HEK293T (cell line): ENCODE measurements around the gene TLE2.
"Not testable (repeated sequence)": the region's sequence is repeated elsewhere in the genome, so short reads cannot be mapped to it uniquely, and the experiment has no call there.

Source experiments
- CTCF ChIA-PET: fragments of 350-600 bp; formaldehyde crosslinking; extraction: SDS; loops from one replicate; lab custom pipeline; 2021; ENCODE audit warnings: antibody characterized with exemption, inconsistent platforms; lab: Yijun Ruan, JAX
- POLR2A ChIA-PET: fragments of 350-600 bp; formaldehyde crosslinking; extraction: SDS; loops from one replicate; lab custom pipeline; 2020; ENCODE audit warnings: antibody characterized with exemption, inconsistent platforms; lab: Yijun Ruan, JAX
- DNase-seq: peaks from one replicate; pipeline ENCODE4 v3.0.0; 2012; ENCODE audit warnings: mixed read lengths; ENCODE audit errors: extremely low spot score
- ARNT ChIP-seq: fragments of 450-650 bp; IDR thresholded peaks from 2 replicates; pipeline ENCODE4 v1.6.1; 2017; ENCODE audit warnings: mild to moderate bottlenecking
- BHLHE40 ChIP-seq: fragments of 450-650 bp; IDR thresholded peaks from 2 replicates; pipeline ENCODE4 v1.6.1; 2016; ENCODE audit warnings: mild to moderate bottlenecking, moderate library complexity, borderline replicate concordance
- CTBP1 ChIP-seq: fragments of 450-650 bp; IDR thresholded peaks from 2 replicates; pipeline ENCODE4 v1.6.1; 2016; ENCODE audit warnings: borderline replicate concordance
- ELF4 ChIP-seq: fragments of 450-650 bp; IDR thresholded peaks from 2 replicates; pipeline ENCODE4 v1.6.1; 2017; ENCODE audit warnings: antibody characterized with exemption
- FOXA1 ChIP-seq: fragments of 450-650 bp; IDR thresholded peaks from 2 replicates; pipeline ENCODE4 v1.6.1; 2016; ENCODE audit warnings: mild to moderate bottlenecking
- FOXK2 ChIP-seq: fragments of 450-650 bp; IDR thresholded peaks from 2 replicates; pipeline ENCODE4 v1.6.1; 2016; ENCODE audit warnings: mild to moderate bottlenecking
- FOXM1 ChIP-seq: fragments of 450-650 bp; IDR thresholded peaks from 2 replicates; pipeline ENCODE4 v1.6.1; 2017; ENCODE audit warnings: mild to moderate bottlenecking, borderline replicate concordance
- HDGF ChIP-seq: fragments of 450-650 bp; IDR thresholded peaks from 2 replicates; pipeline ENCODE4 v1.6.1; 2017; ENCODE audit warnings: antibody characterized with exemption, borderline replicate concordance
- L3MBTL2 ChIP-seq: fragments of 450-650 bp; conservative IDR thresholded peaks from 2 replicates; pipeline ENCODE4 v1.6.1; 2016; ENCODE audit warnings: mild to moderate bottlenecking
- LEF1 ChIP-seq: fragments of 450-650 bp; IDR thresholded peaks from 2 replicates; pipeline ENCODE4 v1.6.1; 2017; ENCODE audit warnings: mild to moderate bottlenecking, borderline replicate concordance
- NFRKB ChIP-seq: fragments of 450-650 bp; IDR thresholded peaks from 2 replicates; pipeline ENCODE4 v1.6.1; 2016; ENCODE audit warnings: mild to moderate bottlenecking, moderate library complexity
- SP1 ChIP-seq: fragments of 450-650 bp; IDR thresholded peaks from 2 replicates; pipeline ENCODE4 v1.6.1; 2017
- SUZ12 ChIP-seq: fragments of 450-650 bp; IDR thresholded peaks from 2 replicates; pipeline ENCODE4 v1.6.1; 2016; ENCODE audit warnings: mild to moderate bottlenecking
- TARDBP ChIP-seq: fragments of 450-650 bp; IDR thresholded peaks from 2 replicates; pipeline ENCODE4 v1.6.1; 2016
- ZNF384 ChIP-seq: fragments of 450-650 bp; IDR thresholded peaks from 2 replicates; pipeline ENCODE4 v1.6.1; 2016
- TF ChIP-seq, protein P1 (sequence below): fragments of 450-650 bp; IDR thresholded peaks from 2 replicates; pipeline ENCODE4 v1.6.1; 2016

Gene TLE2

DNA sequence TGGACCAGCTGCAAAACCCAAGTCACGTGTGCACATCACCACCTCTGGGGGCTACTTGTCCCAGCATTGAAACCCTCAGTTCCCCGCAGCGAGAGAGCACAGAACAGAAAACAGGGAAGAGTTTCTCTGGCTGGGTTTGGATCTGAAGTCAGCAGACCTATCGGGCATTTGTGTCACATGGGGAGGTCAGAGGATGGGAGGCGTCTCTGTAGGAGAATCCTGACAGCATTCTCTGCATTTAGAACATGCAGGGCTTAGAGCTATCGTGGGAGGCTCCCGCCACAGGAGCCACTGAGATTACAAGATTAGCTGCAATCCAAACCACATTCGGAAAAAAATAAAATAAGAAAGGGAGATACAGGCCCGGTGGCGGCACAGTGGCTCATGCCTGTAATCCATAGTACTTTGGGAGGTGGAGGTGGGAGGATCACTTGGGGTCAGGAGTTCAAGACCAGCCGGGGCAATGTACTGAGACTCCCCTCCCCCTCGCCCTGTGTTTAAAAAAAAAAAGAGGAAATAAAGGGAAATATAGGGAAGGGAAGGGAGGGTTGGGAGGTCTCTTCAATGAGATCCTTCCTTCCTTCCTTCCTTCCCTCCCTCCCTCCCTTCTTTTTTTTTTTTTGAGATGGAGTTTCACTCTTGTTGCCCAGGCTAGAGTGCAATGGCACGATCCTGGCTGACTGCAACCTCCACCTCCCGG, 54.6 kb downstream of the TLE2 start:
- ChIA-PET POLR2A (interaction anchor here (1.4 to 1.5 kb wide), 2 partner anchors 24 to 62 kb away, joined by 4 to 6 read pairs; no protein-coding TSS in a partner anchor), CTCF (interaction anchor here (0.6 kb wide), 1 partner anchor 788 kb away, joined by 3 read pairs; no protein-coding TSS in a partner anchor)
- DNase-seq = no peak

DNA sequence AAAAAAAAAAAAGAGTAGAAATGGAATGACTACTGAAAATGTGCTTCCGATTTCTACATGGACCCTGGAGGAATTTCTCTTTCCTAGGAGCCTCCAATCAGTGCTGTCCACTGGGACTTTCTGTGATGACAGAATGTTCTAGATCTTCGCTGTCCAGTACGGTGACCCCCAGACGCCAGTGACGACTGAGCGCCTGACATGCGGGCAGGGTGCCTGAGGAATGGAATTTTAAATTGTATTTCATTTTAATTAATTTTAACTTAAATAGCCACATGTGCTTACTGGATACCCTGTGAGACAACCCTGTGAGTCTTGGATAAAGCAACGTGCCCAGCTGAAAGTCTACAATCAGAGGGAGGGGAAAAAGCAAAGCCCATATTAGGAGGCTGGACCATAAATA, 55.9 kb downstream of the TLE2 start:
- ChIA-PET CTCF (no interaction called here), POLR2A (interaction anchor here (1.1 kb wide), 1 partner anchor 63 kb away, joined by 3 read pairs; no protein-coding TSS in a partner anchor)
- no peak for TF ChIP-seq BHLHE40
- no peak for TF ChIP-seq NFRKB
- no peak for TF ChIP-seq HDGF
- TF ChIP-seq SP1 = no peak
- TF ChIP-seq L3MBTL2 = no peak
- TF ChIP-seq SUZ12 = no peak
- TF ChIP-seq ARNT = no peak
- TF ChIP-seq FOXM1 = no peak
- no peak for DNase-seq

More for the DNA sequence above, 54.6 kb downstream of the TLE2 start:
- TF ChIP-seq ARNT (no peak), ZNF384 (no peak), NFRKB (no peak)

DNA sequence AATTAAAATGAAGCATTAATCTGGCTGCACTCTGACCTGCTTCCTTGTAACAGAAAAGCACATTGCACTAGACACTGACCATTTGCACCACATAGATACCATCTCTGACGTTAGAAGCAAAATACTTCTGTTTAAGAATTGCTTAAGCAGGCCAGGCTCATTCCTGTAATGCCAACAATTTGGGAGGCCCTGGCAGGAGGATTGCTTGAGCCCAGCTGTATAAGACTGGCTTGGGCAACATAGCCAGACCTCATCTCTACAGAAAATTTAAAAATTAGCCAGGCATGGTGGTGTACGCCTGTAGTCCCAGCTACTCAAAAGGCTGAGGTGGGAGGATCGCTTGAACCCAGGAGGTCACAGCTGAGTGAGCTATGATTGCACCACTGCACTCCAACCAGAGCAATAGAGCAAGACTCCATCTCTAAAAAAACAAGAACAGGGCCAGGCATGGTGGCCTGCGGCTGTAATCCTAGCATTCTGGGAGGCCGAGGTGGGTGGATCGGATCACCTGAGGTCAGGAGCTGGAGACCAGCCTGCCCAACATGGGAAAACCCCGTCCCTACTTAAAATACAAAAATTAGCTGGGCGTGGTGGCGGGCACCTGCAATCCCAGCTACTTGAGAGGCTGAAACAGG, 58.8 kb downstream of the TLE2 start:
- ChIA-PET CTCF (interaction anchor here (1.2 kb wide), 1 partner anchor 133 kb away, joined by 4 read pairs; no protein-coding TSS in a partner anchor), POLR2A (no interaction called here)
- no peak for TF ChIP-seq ELF4
- DNase-seq = no peak

DNA sequence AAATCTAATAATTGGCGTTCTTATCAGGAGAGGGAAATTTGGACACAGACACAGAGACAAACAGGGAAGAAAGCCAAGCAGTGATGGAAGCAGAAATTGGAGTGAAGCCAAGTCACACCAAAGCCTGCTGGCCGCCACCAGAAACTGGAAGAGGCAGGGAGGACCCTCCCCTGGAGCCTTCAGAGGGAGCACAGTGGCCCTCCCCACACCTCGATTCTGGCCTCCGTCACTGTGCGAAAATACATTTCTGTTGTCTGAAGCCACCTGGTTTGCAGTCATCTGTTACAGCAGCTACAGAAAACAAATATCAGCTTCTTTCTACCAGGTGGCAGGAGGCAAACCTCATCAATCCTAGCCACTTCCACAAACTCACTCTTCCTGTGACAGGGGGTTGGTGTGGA, 60.0 kb downstream of the TLE2 start:
- POLR2A ChIA-PET = interaction anchor here (1.6 kb wide), 1 partner anchor 8 kb away, joined by 3 read pairs; the partner anchor contains the start of gene TLE6
- CTCF ChIA-PET = interaction anchor here (1.1 to 1.4 kb wide), 4 partner anchors 18 to 136 kb away, joined by 3 to 5 read pairs (median 4); no protein-coding TSS in a partner anchor
- DNase-seq = no peak
- TF ChIP-seq CTBP1 (no peak), TARDBP (no peak), SP1 (no peak), SUZ12 (no peak), HDGF (no peak), ZNF384 (no peak), NFRKB (no peak), FOXA1 (no peak), FOXK2 (no peak)

DNA sequence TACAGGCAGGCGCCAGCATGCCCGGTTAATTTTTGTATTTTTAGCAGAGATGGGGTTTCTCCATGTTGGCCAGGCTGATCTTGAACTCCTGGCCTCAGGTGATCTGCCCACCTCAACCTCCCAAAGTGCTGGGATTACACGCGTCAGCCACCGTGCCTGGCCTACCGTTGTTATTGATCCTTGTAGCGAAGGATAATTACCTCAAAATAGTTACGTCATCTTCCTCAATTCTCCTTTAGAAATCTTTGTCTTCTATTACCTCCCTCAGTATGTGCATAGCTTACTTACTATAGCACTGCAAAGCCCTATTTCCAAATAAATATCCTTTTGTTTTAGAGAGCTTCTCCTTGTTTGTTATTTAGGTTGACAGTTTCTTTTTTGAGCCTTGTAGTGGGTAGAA, 61.1 kb downstream of the TLE2 start:
- no peak for TF ChIP-seq BHLHE40
- no peak for TF ChIP-seq NFRKB
- no peak for TF ChIP-seq SUZ12
- TF ChIP-seq FOXM1 = no peak
- no peak for TF ChIP-seq L3MBTL2
- TF ChIP-seq LEF1 = no peak
- no peak for TF ChIP-seq FOXK2
- TF ChIP-seq ARNT = no peak
- TF ChIP-seq ELF4 = no peak
- ChIA-PET CTCF (interaction anchor here (1.1 to 1.4 kb wide), 3 partner anchors 17 to 137 kb away, joined by 4 to 5 read pairs (median 5); no protein-coding TSS in a partner anchor), POLR2A (interaction anchor here (0.8 to 1.6 kb wide), 2 partner anchors 9 to 67 kb away, joined by 3 read pairs; partner anchors contain the start of gene TLE6)
- no peak for DNase-seq

DNA sequence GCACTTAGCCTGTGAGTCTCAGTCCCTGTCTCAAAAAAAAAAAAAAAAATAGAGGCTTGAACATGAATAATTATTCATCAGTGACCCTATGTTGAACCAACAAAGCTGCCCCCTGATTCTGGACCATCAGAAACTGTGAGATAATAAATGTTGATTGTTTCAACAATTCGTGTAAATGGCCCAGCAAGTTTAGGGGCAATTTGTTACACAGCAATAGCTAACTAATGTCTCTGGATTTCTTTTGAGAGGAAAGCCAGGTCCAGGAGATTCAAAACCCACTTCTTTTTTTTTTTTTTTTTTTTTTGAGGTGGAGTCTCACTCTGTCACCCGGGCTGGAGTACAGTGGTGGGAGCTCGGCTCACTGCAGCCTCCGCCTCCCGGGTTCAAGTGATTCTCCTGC, 64.2 kb downstream of the TLE2 start:
- DNase-seq = no peak
- CTCF ChIA-PET = interaction anchor here (0.7 kb wide), 1 partner anchor 80 kb away, joined by 5 read pairs; no protein-coding TSS in a partner anchor
- POLR2A ChIA-PET = no interaction called here
- TF ChIP-seq ARNT = no peak
- no peak for TF ChIP-seq FOXM1
- TF ChIP-seq, protein P1, sequence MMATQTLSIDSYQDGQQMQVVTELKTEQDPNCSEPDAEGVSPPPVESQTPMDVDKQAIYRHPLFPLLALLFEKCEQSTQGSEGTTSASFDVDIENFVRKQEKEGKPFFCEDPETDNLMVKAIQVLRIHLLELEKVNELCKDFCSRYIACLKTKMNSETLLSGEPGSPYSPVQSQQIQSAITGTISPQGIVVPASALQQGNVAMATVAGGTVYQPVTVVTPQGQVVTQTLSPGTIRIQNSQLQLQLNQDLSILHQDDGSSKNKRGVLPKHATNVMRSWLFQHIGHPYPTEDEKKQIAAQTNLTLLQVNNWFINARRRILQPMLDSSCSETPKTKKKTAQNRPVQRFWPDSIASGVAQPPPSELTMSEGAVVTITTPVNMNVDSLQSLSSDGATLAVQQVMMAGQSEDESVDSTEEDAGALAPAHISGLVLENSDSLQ = no peak
- TF ChIP-seq L3MBTL2 = no peak
- no peak for TF ChIP-seq BHLHE40
- no peak for TF ChIP-seq HDGF
- no peak for TF ChIP-seq ELF4
- no peak for TF ChIP-seq FOXA1
- no peak for TF ChIP-seq ZNF384
- TF ChIP-seq NFRKB = no peak
- no peak for TF ChIP-seq LEF1
- no peak for TF ChIP-seq SP1
- TF ChIP-seq TARDBP = no peak
- no peak for TF ChIP-seq SUZ12
- no peak for TF ChIP-seq FOXK2
- TF ChIP-seq CTBP1 = no peak

DNA sequence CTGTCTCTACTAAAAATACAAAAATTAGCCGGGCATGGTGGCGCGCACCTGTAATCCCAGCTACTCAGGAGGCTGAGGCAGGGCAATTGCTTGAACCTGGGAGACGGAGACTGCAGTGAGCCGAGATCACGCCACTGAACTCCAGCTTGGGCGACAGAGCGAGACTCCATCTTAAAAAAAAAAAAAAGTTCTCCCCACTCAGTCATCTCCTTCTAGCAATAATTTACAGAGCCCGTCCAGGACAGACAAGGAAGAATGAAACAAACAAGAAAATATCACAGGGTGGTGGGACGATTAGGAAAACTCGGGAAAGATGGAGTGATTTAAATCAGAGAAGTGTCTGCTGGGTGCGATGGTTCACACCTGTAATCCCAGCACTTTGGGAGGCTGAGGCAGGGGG, 65.4 kb downstream of the TLE2 start:
- CTCF ChIA-PET = interaction anchor here (1.0 kb wide), 1 partner anchor 140 kb away, joined by 3 read pairs; no protein-coding TSS in a partner anchor
- DNase-seq = not testable (repeated sequence)
- POLR2A ChIA-PET = interaction anchor here (0.6 kb wide), 1 partner anchor 13 kb away, joined by 4 read pairs; no protein-coding TSS in a partner anchor
